GM21723 (cell line): ENCODE measurements around the gene ANKRD9.
"Not testable (repeated sequence)": the region's sequence is repeated elsewhere in the genome, so short reads cannot be mapped to it uniquely, and the experiment has no call there.

Experiments used
- ATAC-seq: cut with Tn5 transposase; IDR thresholded peaks from one replicate; pipeline ENCODE4 v1.9.1; 2021; ENCODE audit warnings: mild to moderate bottlenecking, moderate library complexity; ENCODE audit not compliant: unreplicated experiment

Gene ANKRD9, protein sequence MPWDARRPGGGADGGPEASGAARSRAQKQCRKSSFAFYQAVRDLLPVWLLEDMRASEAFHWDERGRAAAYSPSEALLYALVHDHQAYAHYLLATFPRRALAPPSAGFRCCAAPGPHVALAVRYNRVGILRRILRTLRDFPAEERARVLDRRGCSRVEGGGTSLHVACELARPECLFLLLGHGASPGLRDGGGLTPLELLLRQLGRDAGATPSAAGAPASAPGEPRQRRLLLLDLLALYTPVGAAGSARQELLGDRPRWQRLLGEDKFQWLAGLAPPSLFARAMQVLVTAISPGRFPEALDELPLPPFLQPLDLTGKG

GRCh38 chr14:102509746-102510615 is at the start of gene ANKRD9:
TSS of gene ANKRD9 (minus strand) at chr14:102509776. CDS start at chr14:102507889, 1,887 bp downstream.
- peak; percentile 78 for ATAC-seq

GRCh38 chr14:102558556-102558955 is 49.0 kb upstream of the ANKRD9 start:
- no peak for ATAC-seq

DNA sequence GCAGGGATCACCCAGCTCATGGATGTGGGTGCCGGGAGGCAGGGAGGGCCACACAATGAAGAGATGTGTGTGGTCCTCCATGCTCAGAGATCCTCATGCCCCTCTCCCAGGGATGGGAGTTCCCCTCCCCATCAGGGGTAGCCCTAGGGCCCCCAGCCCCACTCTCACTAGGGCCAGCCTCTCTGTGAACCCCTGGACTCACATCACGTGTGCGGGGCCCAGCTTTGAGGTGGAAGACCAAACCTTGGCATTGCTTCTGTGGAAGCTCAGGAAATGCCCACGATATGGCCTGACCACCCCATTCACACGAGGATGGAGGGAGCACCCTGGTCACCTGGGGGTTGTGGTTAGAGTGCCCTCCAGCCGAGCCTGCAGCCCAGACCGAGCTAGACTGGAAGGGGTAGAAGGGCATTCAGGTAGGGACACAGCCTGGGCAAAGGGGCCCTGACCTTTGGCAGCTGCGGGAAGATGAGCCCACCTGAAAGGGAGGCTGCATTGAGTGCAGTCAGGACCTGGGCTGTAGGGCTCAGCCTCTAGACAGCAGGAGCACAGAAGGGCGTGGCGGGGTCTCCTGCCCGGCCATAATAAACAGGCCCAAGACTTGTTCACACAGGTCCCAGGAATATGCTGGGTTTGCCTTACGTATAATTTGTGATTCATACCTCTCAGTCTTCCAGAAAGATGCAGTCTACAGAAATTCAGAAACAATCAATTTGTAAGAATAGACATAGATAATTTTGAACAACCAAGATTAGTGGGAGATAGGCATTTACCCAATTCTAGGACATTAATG is 48.1 kb upstream of the ANKRD9 start:
- ATAC-seq: no peak

DNA sequence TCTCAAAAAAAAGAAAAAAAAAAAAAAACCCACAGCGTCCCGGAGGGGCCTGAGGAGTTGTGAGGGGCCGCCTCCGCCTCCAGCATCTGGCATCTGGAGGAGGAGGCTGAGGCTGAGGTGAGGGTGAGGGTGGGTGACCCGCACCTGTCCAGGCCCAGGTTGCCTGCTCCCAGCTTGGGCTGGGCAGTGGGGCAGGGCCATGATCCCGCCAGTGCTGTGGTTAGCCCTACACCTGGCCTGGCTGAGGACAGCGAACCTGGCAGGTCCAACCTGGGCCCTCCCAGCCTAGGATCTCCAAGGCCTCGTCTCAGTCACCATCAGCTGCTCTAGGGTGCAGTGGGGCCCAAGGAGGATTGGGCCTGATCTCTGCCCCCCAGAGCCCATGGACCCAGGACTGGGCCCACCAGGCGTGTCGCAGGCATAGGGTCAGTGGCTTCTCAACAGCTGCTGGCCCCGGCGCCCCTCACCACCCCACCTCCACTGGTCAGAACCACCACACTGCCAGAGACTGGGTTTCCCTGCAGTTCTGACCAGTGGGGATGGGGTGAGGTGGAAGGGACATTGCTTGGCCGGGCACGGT is 46.6 kb upstream of the ANKRD9 start:
- no peak for ATAC-seq

DNA sequence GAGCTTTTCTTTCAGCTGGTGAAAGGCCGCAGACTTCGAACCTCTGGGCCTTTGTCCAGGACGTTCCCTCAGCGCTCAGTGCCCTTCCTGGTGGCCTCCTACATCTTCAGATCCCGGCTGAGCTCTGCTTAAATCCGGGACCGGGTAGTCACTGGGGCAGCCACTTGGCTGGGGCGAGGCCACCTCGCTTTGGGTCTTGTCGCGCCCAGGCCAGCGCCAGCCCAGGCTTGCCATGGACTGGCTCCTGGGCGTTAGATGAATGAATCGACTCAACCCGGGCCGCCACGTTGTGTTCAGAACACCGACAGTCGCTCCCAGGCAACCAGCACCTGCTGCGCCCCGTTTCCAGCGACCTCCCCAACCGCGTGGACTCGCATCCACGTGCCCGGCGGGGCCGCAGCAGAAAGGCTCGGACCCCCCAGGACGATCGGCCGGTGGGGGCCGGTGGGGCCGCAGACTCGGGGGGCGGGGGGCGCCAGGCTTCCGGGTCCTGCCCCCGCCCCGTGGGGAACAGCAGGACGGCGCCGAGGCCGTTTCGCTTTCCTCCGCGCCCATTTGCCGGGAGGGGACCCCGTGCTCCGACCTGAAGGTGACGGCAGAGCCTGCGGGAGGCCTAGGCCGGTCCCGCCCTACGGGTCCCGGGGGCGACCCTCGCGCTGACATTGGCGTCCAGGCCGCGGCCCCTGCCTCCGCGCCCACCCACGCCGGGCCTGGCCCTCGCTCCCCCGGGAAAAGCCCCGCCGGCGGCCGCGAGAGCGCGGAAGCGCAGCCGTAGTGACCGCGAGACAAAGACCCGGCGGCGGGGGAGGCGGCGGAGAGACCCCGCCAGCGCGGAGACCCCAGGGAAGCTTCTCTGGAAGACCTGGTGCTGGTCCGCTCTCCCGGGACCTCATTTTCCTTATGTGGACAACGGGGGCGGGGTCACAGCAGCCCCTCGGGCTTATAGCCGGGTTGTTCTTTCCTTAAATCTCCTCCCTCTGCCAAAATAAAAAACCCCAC is 45.5 kb upstream of the ANKRD9 start:
- ATAC-seq: peak; percentile 54

- no peak for ATAC-seq
Measured at GRCh38 chr14:102551995-102552705, 42.6 kb upstream of the ANKRD9 start.

DNA sequence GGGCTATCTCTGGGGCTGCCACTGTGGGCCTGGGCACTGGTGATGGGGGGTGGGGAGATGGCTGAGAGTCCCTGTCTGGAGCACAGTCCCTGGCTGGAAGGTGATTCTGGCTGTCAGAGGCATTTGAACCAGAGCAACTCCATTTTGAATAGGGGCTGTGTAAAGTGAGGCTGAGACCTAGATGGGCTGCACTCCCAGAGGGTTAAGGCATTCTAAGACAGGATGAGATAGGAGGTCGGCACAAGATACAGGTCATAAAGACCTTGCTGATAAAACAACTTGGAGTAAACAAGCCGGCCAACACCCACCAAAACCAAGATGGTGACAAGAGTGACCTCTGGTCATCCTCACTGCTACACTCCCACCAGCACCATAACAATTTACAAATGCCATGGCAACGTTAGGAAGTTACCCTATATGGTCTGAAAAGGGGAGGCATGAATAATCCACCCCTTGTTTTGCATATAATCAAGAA is 41.4 kb upstream of the ANKRD9 start:
- not testable (repeated sequence) for ATAC-seq

DNA sequence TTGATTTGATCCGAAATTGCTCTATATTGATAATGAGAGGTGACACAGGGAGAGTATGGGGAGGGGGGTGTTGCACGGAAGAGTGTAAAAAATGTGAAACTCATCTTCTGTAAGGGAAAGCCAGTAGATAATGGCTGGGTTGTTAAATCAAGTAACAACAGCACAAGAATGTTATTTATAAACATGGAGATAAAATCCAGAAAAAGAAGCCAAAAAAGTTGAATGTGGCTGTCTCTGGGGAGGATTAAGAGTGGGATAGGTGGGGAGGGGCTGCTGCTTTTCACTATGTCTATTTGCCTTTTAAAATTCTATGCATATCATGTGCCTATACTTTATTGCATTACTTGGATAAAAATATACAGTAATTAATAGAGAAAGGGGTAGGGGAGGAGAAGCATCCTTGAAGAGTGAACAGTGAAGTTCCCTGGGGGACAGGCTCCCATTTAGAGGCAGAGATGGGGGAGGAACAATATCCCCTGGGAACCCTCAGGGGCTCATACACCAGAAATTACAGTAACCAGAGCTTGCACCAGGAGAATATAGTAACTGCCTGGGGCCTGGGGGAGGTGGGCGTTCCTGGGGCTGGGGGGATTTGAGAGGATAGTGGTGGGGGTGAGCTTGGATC is 39.2 kb upstream of the ANKRD9 start:
- no peak for ATAC-seq

GRCh38 chr14:102545461-102546265 is 36.1 kb upstream of the ANKRD9 start:
- ATAC-seq: no peak

DNA sequence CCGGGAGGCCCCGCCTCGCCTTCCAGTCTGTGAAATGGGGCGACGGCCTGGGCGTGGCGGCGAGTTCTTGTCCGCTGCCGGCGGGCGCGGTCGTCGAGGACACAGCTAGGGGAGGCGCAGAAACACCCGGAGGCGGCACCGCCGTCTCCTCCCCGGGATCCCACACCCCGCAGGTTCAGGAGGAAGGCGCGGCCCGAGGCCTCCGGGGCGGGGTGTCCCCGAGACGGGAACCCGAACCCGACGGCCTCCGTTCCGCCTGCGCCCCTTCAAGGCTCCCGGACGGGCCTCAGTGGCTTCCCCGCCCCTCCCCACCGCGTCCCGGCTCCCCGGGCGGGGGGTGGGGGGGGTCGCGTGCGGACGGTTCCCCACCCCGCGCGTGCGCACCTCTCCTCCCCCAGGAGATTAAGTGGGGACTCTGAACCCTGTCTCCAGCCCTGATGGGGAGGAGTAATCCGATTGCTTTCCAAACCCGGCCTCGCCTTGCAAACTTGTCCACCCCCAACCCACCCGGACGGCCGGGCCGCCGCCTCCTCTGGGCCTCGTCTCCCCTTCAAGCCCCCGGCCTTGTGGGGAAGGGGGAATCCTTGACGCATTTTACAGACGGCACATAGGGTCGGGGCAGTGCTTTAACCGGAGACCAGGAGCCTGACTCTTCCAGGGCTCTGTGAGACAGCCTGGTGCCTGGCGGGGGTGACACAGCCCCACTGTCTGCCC is 35.3 kb upstream of the ANKRD9 start:
- ATAC-seq: no peak

- no peak for ATAC-seq
Measured at GRCh38 chr14:102544046-102544746, 34.6 kb upstream of the ANKRD9 start.

DNA sequence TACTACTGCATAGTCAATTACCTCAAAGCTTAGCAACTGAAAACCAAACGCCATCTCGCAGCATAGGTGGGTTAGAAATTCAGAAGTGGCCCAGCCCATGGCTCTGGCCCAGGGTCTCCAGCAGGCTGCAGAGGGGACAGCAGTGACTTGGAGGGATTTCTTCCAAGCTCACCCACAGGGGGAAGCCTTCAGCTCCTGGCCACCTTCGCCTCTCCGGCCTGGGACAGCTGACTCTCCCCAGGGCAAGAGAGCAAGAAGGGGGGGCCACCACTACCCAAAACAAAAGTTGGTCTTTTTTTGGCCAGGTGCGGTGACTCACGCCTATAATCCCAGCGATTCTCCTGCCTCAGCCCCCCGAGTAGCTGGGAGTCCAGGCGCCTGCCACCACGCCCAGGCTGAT is 32.2 kb upstream of the ANKRD9 start:
- no peak for ATAC-seq

DNA sequence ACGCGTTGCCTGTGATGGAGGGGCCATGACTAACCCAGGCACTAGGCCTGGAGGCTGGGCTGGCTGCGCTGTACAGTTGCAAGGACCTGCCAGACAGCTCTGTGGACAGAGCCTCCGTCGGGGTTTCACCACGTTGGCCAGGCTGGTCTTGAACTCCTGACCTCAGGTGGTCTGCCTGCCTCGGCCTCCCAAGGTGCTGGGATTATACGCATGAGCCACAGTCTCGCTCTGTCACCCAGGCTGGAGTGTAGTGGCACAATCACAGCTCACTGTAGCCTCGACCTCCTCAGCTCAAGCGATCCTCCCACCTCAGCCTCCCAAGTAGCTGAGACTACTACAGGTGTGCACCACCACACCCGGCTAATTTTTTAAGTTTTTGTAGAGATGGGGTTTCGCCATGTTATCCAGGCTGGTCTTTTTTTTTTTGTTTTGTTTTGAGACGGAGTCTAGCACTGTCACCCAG is 31.5 kb upstream of the ANKRD9 start:
- ATAC-seq: not testable (repeated sequence)

DNA sequence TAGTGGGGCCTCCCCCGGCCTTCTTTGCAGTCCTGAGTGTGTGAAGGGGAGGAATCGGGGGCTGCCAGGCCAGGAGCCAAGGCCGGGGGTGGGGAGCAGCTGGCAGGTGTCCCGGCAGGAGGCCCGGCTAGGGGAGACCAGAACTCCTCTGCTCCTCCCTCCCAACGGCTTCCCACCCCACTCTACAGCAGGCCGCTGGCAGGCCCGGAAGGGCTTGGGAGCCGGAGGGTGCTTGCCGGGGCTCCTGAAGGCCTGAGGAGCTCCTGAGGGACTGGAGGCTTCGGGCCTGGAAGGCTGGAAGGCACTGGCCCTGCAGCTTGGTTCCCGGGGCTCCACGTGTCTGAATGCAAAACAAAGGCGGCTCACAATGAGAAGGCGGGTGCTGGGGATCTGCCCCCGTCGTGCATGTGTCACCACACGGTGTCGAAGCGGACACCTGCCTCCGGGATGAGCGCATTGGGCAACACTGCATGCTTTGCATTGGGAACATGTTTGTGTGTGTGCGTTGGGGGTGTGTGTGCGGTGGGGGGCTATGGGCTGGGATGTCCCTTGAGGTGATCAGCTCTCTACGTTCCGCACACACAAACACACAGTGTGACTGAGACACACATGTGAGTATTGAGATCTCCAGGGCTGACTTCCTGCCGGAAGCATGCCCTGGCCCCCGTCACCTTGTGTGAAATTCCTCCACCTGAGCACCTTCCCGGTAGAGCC is 30.9 kb upstream of the ANKRD9 start:
- no peak for ATAC-seq

GRCh38 chr14:102539544-102540314 is 30.2 kb upstream of the ANKRD9 start:
- no peak for ATAC-seq
